Spleen (tissue), 11 donors: Measurements from ENCODE around the gene DNM3. TPM values are rescaled to one million over a fixed set of nuclear protein-coding genes. Genes with fewer than 3 reads are reported as not detected.

Source experiments
- DNase-seq: peaks from one replicate; pipeline ENCODE4 v3.0.0-alpha.2; 2020
- H3K27ac ChIP-seq, 8 donors: fragments of 200-600 bp; sonication (generic) in 7 of 8; 1 replicate in 4 of 8; 2 replicates in 4 of 8; pipeline versions ENCODE4 v1.5.0 to v1.8.0; 2016 to 2021; ENCODE audit warnings: inconsistent platforms in 4 of 8, mild to moderate bottlenecking in 4 of 8, moderate library complexity in 1 of 8
- H3K27me3 ChIP-seq, 7 donors: fragments of 200-600 bp; sonication (generic) in 6 of 7; replicated peaks in 1 of 7; 1 replicate in 4 of 7; 2 replicates in 3 of 7; pipeline versions ENCODE4 v1.5.0 to v1.8.0; 2016 to 2021; ENCODE audit warnings: inconsistent platforms in 3 of 7, mild to moderate bottlenecking in 1 of 7
- H3K36me3 ChIP-seq, 6 donors: fragments of 200-600 bp; sonication (generic) in 5 of 6; 1 replicate in 4 of 6; 2 replicates in 2 of 6; pipeline versions ENCODE4 v1.5.0 to v1.8.0; 2016 to 2021; ENCODE audit warnings: inconsistent platforms in 2 of 6
- H3K4me1 ChIP-seq, 6 donors: fragments of 200-600 bp; sonication (generic) in 5 of 6; 1 replicate in 3 of 6; 2 replicates in 3 of 6; pipeline versions ENCODE4 v1.5.0 to v1.8.0; 2016 to 2021; ENCODE audit warnings: inconsistent platforms in 3 of 6
- H3K4me3 ChIP-seq, 8 donors: fragments of 200-600 bp; sonication (generic) in 7 of 8; 1 replicate in 4 of 8; 2 replicates in 4 of 8; pipeline versions ENCODE4 v1.5.0 to v1.8.0; 2016 to 2021; ENCODE audit warnings: inconsistent platforms in 4 of 8, mild to moderate bottlenecking in 4 of 8, moderate library complexity in 2 of 8
- H3K9me3 ChIP-seq, 8 donors: fragments of 200-600 bp; sonication (generic) in 7 of 8; 1 replicate in 4 of 8; 2 replicates in 4 of 8; pipeline versions ENCODE4 v1.5.0 to v1.8.0; 2016 to 2021; ENCODE audit warnings: inconsistent platforms in 4 of 8
- POLR2A ChIP-seq, 3 donors: fragments of 450-650 bp; IDR thresholded peaks; one replicate each; pipeline ENCODE4 v1.5.1; 2017; ENCODE audit warnings: antibody characterized with exemption in 3 of 3, mild to moderate bottlenecking in 1 of 3
- POLR2AphosphoS5 ChIP-seq, 3 donors: sonication (generic); formaldehyde crosslinking; IDR thresholded peaks; one replicate each; pipeline ENCODE4 v1.5.1; 2017; ENCODE audit warnings: antibody characterized with exemption in 3 of 3
- WGBS, 5 donors: extraction: QIAGEN DNeasy Blood & Tissue Kit in 3 of 5; methylation state at CpG; one replicate each; pipeline versions ENCODE4 v1.1.5 to v1.1.7; 2013 to 2018; 5-methylcytosine and 5-hydroxymethylcytosine counted together
- intact Hi-C: fragments of 100-400 bp; cut with DNase I; formaldehyde crosslinking; loops from one replicate; pipeline ENCODE4 v1.15.0; 2023; ENCODE audit warnings: low total_unique reads
- polyA plus RNA-seq, 3 donors: library from polyadenylated mRNA; stranded (reverse); fragments of 200-250 nt; gene quantifications; one replicate each; pipeline ENCODE4 v1.2.1, GENCODE V29; 2013
- total RNA-seq, 7 donors: library from RNA; depleted of rRNA in 3 of 7; stranded (reverse); fragments of >200 nt in 3 of 7; fragmentation: NEBNext Ultra II Directional in 4 of 7; extraction: Animal tissue kit (Norgen Biotek cat#: 25700) in 4 of 7; gene quantifications; one replicate each; pipeline versions ENCODE4 v1.1.0 to v1.2.1, GENCODE V29; 2016 to 2021
- TF ChIP-seq, protein P1 (sequence below), 11 experiments: fragments of 200-600 bp in 7 of 11; fragments of 450-650 bp in 4 of 11; sonication (generic) in 4 of 11; IDR thresholded peaks in 8 of 11; conservative IDR thresholded peaks in 3 of 11; 1 replicate in 7 of 11; 2 replicates in 4 of 11; pipeline versions ENCODE4 v1.4.0 to v1.8.0; 2016 to 2021; ENCODE audit warnings: antibody characterized with exemption in 11 of 11, inconsistent platforms in 4 of 11, mild to moderate bottlenecking in 1 of 11
- donor health status: healthy with polysubstance abuse.
- donor health status: DM: no; HTN: no; CAD: no; lungs with moderate emphysema.
- donor health status: DM: no; HTN: no; CAD: no.
- donor health status: Bipolar disorder and iron deficiency.
- donor health status: healthy.
- donor health status: DM: no; HTN: no; CAD: no.
- donor health status: DM: yes; HTN: yes; CAD: no.

DNM3 gene
- total and polyA plus RNA-seq, 10 donors: 0.61 to 10.2 (median 4.9) TPM

DNA sequence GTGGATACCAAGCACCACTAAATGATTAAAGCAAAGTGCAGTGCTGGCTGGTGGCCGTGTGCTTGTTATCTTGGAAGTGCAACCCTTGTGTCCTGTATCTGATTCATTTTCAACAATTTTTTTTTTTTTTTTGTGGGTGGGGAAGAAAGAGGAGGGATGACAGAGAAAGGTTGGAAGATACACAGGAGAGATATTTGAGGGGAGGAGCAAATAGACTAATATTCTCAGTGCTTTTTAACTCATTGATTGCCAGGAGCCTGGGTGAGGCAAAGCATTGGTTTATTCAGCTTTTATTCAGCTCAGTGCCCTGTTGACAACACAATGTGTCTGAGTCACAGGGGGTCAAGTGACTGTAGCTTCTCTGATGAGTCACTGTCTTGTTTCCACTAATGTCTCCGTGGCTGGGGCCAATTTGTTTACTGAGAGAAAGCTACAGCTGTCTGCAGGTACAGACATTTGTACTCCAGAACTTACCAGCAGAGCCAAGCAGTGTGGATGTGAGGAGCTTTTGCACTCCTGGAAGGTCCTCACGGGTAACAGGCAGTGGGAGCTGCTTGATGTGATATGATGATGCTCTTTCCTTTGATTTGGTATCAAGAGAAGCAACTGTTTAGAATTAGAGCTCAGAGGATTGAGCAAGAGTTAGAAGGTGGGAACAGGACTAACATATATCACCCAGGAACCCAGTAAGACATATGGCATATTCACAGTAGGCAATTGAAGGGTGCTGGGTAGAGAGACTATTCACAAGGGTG lies 23.6 kb upstream of the DNM3 start:
- Histone ChIP-seq H3K36me3 (no peaks in the 10 kb centered on the region), H3K9me3 (no peaks in the 10 kb centered on the region), H3K4me3 (no peak overlapping the region), H3K27ac (no peak overlapping the region), H3K4me1 (no peaks in the 10 kb centered on the region), H3K27me3 (no peaks in the 10 kb centered on the region)
- TF ChIP-seq POLR2AphosphoS5 (IDR thresholded peaks at IDR 0.05) (no peak), POLR2A (IDR thresholded peaks at IDR 0.05) (no peak)
- TF ChIP-seq, protein P1, sequence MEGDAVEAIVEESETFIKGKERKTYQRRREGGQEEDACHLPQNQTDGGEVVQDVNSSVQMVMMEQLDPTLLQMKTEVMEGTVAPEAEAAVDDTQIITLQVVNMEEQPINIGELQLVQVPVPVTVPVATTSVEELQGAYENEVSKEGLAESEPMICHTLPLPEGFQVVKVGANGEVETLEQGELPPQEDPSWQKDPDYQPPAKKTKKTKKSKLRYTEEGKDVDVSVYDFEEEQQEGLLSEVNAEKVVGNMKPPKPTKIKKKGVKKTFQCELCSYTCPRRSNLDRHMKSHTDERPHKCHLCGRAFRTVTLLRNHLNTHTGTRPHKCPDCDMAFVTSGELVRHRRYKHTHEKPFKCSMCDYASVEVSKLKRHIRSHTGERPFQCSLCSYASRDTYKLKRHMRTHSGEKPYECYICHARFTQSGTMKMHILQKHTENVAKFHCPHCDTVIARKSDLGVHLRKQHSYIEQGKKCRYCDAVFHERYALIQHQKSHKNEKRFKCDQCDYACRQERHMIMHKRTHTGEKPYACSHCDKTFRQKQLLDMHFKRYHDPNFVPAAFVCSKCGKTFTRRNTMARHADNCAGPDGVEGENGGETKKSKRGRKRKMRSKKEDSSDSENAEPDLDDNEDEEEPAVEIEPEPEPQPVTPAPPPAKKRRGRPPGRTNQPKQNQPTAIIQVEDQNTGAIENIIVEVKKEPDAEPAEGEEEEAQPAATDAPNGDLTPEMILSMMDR (IDR thresholded peaks at IDR 0.05 in 8 of 11, conservative IDR thresholded peaks at IDR 0.05 in 3 of 11): no peak
- WGBS, 5 donors: 34 to 52% (median 46%) methylated on average over 3 of the region's 3 CpGs
- intact Hi-C loops: no loop called here
- DNase-seq: no peak

DNA sequence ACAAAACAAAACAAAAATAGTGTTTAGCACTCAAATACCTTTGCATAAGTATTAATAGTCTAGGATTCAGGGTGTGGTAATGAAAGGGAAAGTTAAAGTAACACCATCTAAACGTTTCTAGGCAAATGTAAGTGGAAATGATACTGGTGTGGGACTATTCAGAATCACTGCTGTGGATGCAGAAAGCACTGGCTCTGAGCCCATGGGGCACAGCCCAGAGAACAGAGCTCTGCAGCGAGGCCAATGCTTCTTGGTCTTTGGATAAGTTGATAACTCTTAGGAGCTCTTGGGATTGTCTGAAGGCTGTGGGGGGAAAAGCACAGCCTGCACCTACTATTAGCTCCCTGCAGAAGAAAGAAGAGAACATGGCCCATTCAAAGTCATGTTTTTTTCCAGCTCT lies 21.4 kb upstream of the DNM3 start:
- intact Hi-C loops: no loop called here
- no peaks in the 10 kb centered on the region for H3K36me3 ChIP-seq
- WGBS, 5 donors: 48 to 73% (median 67%) methylated on average over 2 of the region's 2 CpGs
- H3K4me1 ChIP-seq: no peaks in the 10 kb centered on the region
- TF ChIP-seq, protein P1 (IDR thresholded peaks at IDR 0.05 in 8 of 11, conservative IDR thresholded peaks at IDR 0.05 in 3 of 11): no peak
- no peak for TF ChIP-seq POLR2A (IDR thresholded peaks at IDR 0.05)
- no peak for TF ChIP-seq POLR2AphosphoS5 (IDR thresholded peaks at IDR 0.05)
- H3K4me3 ChIP-seq: no peak overlapping the region
- H3K27ac ChIP-seq: no peak overlapping the region
- no peaks in the 10 kb centered on the region for H3K27me3 ChIP-seq
- H3K9me3 ChIP-seq: peaks cover 0 to 2% (median 0%) of the 10 kb centered on the region in 8 donors
- DNase-seq: no peak

DNA sequence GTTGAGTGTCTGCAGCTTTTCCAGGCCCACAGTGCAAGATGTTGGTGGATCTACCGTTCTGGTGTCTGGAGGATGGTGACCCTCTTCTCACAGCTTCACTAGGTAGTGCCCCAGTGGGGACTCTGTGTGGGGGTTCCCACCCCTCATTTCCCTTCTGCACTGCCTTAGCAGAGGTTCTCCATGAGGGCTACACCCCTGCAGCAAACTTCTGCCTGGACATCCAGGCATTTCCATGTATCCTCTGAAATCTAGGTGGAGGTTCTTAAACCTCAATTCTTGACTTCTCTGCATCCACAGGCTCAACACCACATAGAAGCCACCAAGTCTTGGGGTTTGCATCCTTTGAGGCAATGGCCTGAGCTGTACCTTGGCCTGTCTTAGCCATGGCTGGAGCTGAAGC lies 14.3 kb upstream of the DNM3 start:
- intact Hi-C loops: no loop called here
- H3K4me1 ChIP-seq: no peaks in the 10 kb centered on the region
- no peaks in the 10 kb centered on the region for H3K27me3 ChIP-seq
- H3K4me3 ChIP-seq: no peak overlapping the region
- H3K36me3 ChIP-seq: peaks cover 0 to 4% (median 0%) of the 10 kb centered on the region in 6 donors
- TF ChIP-seq POLR2A (IDR thresholded peaks at IDR 0.05) (no peak), POLR2AphosphoS5 (IDR thresholded peaks at IDR 0.05) (no peak)
- DNase-seq: no peak
- H3K27ac ChIP-seq: no peak overlapping the region
- H3K9me3 ChIP-seq: peaks cover 4 to 33% (median 29%) of the 10 kb centered on the region in 8 donors
- 50 to 92% (median 86%) methylated on average over 1 of the region's 1 CpG for WGBS, 5 donors

DNA sequence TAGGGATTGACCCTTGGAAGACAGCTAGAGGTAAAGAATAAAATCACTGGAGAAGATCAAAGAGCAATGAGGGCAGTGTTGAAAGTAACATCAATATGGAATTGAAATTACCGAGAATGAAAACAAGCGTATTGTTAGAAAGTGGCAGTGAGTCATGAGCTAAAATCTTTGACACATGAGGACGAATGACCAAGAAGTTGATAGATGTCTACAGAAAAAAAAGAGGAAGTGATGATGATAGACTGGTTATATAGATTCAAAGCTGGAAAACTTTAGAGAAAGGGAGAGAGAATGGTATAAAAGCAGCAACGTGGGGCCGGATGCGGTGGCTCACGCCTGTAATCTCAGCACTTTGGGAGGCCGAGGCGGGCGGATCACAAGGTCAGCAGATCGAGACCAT lies 12.5 kb upstream of the DNM3 start:
- no peak for DNase-seq
- Histone ChIP-seq H3K9me3 (peaks cover 4 to 33% (median 29%) of the 10 kb centered on the region in 8 donors), H3K4me3 (no peak overlapping the region), H3K36me3 (peaks cover 0 to 4% (median 0%) of the 10 kb centered on the region in 6 donors), H3K27me3 (no peaks in the 10 kb centered on the region), H3K27ac (no peak overlapping the region), H3K4me1 (no peaks in the 10 kb centered on the region)
- TF ChIP-seq, protein P1 (IDR thresholded peaks at IDR 0.05 in 8 of 11, conservative IDR thresholded peaks at IDR 0.05 in 3 of 11): no peak
- TF ChIP-seq POLR2AphosphoS5 (IDR thresholded peaks at IDR 0.05) (no peak), POLR2A (IDR thresholded peaks at IDR 0.05) (no peak)
- intact Hi-C loops: no loop called here
- 74 to 89% (median 88%) methylated on average over 11 of the region's 11 CpGs for WGBS, 5 donors
